Subcutaneous abdominal adipose tissue (tissue), 5 donors: ENCODE measurements around the gene RCBTB2.

Experiments used
- H3K27ac ChIP-seq: one replicate; pipeline ENCODE4 v1.7.0; 2013; ENCODE audit warnings: low read depth, mild to moderate bottlenecking, inconsistent platforms, low read length, moderate library complexity
- H3K27me3 ChIP-seq, 5 donors: one replicate each; pipeline ENCODE4 v1.7.0; 2013; ENCODE audit warnings: low read length in 5 of 5, inconsistent platforms in 1 of 5; ENCODE audit not compliant: control insufficient read depth in 5 of 5, insufficient read depth in 4 of 5
- H3K36me3 ChIP-seq, 5 donors: one replicate each; pipeline ENCODE4 v1.7.0; 2013; ENCODE audit warnings: low read length in 5 of 5; ENCODE audit not compliant: control insufficient read depth in 5 of 5, insufficient read depth in 5 of 5
- H3K4me1 ChIP-seq, 5 donors: one replicate each; pipeline ENCODE4 v1.7.0; 2013; ENCODE audit warnings: low read length in 5 of 5, mild to moderate bottlenecking in 3 of 5, moderate library complexity in 1 of 5; ENCODE audit not compliant: control insufficient read depth in 5 of 5, insufficient read depth in 5 of 5
- H3K4me3 ChIP-seq, 5 donors: one replicate each; pipeline ENCODE4 v1.7.0; 2013; ENCODE audit warnings: low read length in 5 of 5, low read depth in 1 of 5
- H3K9ac ChIP-seq, 5 donors: one replicate each; pipeline ENCODE4 v1.7.0; 2013; ENCODE audit warnings: low read length in 5 of 5, mild to moderate bottlenecking in 4 of 5, moderate library complexity in 3 of 5
- H3K9me3 ChIP-seq, 5 donors: one replicate each; pipeline ENCODE4 v1.7.0; 2013; ENCODE audit warnings: low read length in 5 of 5; ENCODE audit not compliant: control insufficient read depth in 5 of 5
- donor health status: healthy.
- donor health status: healthy.
- donor health status: healthy.
- donor health status: healthy.
- donor health status: healthy.

Gene RCBTB2

DNA sequence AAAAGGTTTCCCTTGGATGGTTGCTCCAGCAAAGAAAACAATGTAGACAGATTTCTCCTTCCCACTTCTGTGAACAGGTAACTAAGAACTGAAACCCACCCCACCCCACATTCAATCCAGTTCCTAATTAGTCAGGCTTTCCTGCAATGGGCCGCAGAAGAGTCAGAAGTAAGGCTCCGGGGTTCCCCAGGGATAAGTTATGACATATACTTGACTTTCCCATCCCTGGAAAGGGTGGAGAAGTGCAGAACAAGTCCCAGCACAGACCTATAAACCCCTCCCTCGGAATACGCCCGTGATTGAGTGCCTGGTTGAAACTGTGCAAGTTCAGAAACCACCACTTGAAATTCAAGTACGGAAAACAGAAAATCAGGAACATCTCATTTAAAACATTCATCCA is 24.9 kb downstream of the RCBTB2 start:
- Histone ChIP-seq H3K9me3 (no peaks in the 10 kb centered on the region), H3K4me1 (peaks cover 2 to 64% (median 23%) of the 10 kb centered on the region in 5 donors), H3K27ac (peak overlapping the region; percentile 80), H3K4me3 (no peak overlapping the region), H3K27me3 (no peaks in the 10 kb centered on the region), H3K9ac (no peak overlapping the region), H3K36me3 (peaks cover 2 to 15% (median 8%) of the 10 kb centered on the region in 5 donors)

DNA sequence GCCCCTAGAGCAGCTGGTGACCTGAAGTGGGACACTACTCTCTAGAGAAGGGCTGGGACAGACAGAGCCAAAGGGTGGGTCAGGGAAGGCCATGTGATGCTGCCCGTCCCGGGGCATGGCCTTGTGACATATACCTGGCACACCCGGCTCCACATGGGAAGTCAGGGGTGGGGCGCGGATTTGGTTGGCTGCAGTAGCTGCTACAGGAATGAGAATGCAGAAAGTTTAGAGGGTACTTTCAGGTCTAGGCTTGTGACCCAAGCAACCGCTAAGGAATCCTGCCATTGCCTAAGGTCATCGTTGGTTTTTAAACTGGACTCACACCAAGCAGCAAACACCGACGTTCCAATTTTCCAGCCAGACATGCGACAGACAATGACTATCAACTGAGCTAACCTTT is 25.9 kb downstream of the RCBTB2 start:
- Histone ChIP-seq H3K36me3 (peaks cover under 1 to 9% (median 3%) of the 10 kb centered on the region in 5 donors), H3K27me3 (no peaks in the 10 kb centered on the region), H3K27ac (peak overlapping the region; percentile 80), H3K4me1 (peaks cover 2 to 61% (median 23%) of the 10 kb centered on the region in 5 donors), H3K9me3 (no peaks in the 10 kb centered on the region), H3K4me3 (peak overlapping the region in 1 of 5 donors; percentile 32), H3K9ac (no peak overlapping the region)

DNA sequence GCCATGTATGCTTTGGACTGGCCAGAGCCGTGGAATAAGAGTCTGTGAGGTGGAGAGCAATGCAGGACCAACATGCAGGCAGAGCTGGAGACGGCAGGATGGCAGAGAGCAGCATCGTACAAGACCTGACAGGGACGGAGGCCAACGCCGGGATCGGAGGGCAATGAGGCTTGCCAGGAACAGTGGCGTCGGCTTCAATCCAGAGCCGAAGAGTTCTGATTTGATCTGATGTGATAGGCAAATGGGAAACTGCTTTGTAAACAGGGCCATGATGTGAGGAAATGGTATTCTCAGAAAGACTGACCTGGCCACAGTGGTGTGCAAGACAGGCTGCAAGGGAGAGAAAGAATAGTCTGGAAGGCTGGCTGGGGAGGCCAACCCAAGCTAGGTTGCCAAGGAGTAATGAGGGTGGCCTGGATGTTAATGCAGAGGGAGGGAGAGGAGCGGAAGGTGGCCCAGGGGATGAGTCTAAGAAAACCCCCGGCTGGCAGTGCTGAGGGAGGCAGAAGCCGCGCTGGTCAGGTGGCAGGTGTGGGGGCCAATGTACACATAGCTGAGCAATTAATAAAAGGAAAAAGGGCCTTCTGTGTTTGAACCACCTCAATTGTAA is 26.7 kb downstream of the RCBTB2 start:
- no peaks in the 10 kb centered on the region for H3K9me3 ChIP-seq
- peaks cover 0 to 9% (median 3%) of the 10 kb centered on the region in 5 donors for H3K36me3 ChIP-seq
- H3K27me3 ChIP-seq, result no peaks in the 10 kb centered on the region
- H3K27ac ChIP-seq, result peak overlapping the region; percentile 80
- peaks cover 2 to 55% (median 24%) of the 10 kb centered on the region in 5 donors for H3K4me1 ChIP-seq
- H3K4me3 ChIP-seq, result peak overlapping the region in 3 of 5 donors; percentile 12 to 32 (median 18)
- peak overlapping the region in 2 of 5 donors; percentile 38 to 57 for H3K9ac ChIP-seq

DNA sequence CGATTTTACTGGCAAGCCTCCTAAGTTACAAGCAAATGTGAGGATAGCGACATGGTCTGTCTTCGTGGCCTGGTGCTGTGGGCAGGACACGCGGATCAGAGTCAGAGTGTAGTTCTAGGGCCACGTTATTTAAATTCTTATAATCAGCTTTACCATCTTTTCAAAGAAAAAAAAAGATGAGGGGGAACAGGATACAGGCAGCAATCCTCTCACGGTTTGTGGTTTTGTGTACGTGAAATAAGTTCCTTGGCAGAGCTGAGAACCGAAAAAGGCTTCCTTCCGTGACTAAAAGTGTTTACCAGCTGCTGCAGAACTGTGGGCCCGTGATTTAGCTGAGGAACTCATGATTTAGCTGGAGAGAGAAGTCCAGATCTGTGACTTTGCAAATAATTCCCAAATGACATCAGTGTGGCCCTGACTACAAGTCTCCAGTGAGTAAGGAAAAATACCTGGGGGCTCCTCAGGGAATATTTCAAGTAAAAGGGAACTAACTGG is 27.2 kb downstream of the RCBTB2 start:
- Histone ChIP-seq H3K36me3 (peaks cover 0 to 13% (median 6%) of the 10 kb centered on the region in 5 donors), H3K27ac (peak overlapping the region; percentile 80), H3K27me3 (no peaks in the 10 kb centered on the region), H3K9me3 (no peaks in the 10 kb centered on the region), H3K4me3 (peak overlapping the region in 3 of 5 donors; percentile 12 to 32 (median 18)), H3K4me1 (peaks cover 2 to 58% (median 29%) of the 10 kb centered on the region in 5 donors), H3K9ac (peak overlapping the region in 3 of 5 donors; percentile 25 to 57 (median 56))

DNA sequence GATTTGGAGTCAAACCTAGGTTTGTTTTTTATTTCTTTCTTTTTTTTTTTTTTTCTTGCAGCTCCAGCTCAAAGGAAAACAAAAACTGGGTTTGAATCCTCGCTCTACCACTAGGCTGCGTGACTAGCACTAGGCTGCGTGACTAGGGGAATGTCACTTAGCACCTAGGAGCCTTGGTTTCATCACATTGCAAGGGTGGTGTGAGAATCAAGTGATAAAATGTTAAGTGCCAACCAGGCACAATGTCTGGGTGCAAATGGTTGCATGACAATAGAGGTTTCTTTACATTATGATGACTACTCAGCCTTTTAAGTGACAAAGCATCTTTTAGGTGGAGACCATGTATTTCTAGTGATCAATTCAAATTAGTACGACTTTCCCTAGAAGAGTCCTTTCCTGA is 27.9 kb downstream of the RCBTB2 start:
- Histone ChIP-seq H3K36me3 (peaks cover 0 to 14% (median 6%) of the 10 kb centered on the region in 5 donors), H3K9me3 (no peaks in the 10 kb centered on the region), H3K27ac (peak overlapping the region; percentile 80), H3K27me3 (no peaks in the 10 kb centered on the region), H3K4me1 (peaks cover 2 to 55% (median 30%) of the 10 kb centered on the region in 5 donors), H3K9ac (peak overlapping the region in 2 of 5 donors; percentile 7 to 25), H3K4me3 (no peak overlapping the region)

DNA sequence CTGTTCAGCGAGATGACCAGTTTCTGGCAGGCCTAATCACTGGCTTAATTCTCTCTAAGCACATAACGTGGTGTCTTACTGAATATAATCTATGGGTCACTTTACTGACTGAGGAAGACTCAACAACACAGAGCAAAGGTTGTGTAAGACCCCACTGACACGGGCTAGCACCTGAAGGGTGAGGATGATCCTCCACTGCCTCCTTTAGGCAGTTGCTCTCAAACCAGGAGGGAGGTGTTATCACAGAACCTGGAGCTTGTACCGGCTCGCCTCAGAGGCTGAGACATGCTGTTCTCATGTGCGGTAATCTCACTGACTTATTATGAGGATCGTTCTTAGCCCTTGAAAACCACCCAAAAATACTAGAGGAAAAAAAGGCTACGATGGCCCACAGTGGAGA is 28.3 kb downstream of the RCBTB2 start:
- Histone ChIP-seq H3K36me3 (peaks cover 0 to 17% (median 6%) of the 10 kb centered on the region in 5 donors), H3K27me3 (no peaks in the 10 kb centered on the region), H3K9ac (no peak overlapping the region), H3K4me1 (peaks cover 2 to 52% (median 27%) of the 10 kb centered on the region in 5 donors), H3K4me3 (no peak overlapping the region), H3K27ac (peak overlapping the region; percentile 80), H3K9me3 (no peaks in the 10 kb centered on the region)

DNA sequence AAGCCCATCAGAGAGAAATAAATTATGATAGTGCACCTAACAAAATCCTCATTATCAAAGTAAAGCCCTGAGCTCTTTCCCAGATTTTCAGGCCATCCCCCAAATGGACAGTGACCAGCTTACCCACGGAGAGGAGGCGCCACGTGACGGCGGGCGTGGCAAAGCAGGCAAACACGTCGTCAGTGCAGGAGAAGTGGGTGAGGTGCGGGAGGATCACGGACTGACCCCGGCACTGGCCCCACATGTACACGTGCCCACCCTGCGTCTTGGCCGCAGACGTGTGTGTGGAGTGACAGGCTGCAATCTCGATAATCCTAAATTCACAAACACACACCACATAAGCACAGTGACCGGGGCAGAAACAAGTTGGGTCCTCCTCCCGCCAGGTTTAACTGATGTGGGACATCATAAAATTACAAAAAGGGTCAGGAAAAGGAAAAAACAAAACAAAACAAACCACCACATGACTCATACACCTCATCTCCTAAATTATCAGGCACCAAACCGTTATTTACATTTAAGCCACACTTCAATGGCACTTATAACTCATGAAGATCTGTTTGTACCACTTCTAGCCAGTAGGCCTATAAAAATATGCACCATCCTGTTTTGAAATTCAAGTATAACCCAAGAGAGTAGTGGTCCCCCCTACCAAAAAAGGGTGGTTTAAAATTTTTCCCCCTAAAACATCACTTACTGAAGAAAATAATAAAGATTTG is 30.1 kb downstream of the RCBTB2 start:
- H3K36me3 ChIP-seq, result peaks cover 0 to 22% (median 10%) of the 10 kb centered on the region in 5 donors
- no peak overlapping the region for H3K4me3 ChIP-seq
- no peak overlapping the region for H3K27ac ChIP-seq
- no peaks in the 10 kb centered on the region for H3K9me3 ChIP-seq
- peaks cover 2 to 43% (median 27%) of the 10 kb centered on the region in 5 donors for H3K4me1 ChIP-seq
- no peak overlapping the region for H3K9ac ChIP-seq
- H3K27me3 ChIP-seq, result no peaks in the 10 kb centered on the region

DNA sequence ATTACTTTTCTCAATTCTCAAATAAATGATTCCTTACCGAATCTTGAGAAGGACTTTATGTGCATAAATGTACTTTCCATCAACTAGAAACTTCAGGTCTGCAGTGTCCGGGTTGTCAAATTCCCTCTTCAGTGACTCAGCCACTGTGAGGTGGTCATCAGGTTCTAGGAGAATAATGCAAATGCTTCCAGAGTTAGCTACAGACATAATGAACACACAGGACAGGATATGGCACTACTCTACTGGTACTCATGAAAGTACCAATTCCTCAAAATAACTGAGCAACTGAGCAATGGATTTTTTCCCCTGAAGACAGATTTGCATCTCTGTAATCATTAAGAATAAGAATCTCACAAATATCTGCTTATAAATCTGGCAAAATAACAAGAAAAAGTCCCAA is 31.2 kb downstream of the RCBTB2 start:
- no peaks in the 10 kb centered on the region for H3K9me3 ChIP-seq
- no peaks in the 10 kb centered on the region for H3K27me3 ChIP-seq
- peaks cover 2 to 39% (median 20%) of the 10 kb centered on the region in 5 donors for H3K4me1 ChIP-seq
- H3K27ac ChIP-seq, result no peak overlapping the region
- no peak overlapping the region for H3K4me3 ChIP-seq
- H3K9ac ChIP-seq, result no peak overlapping the region
- H3K36me3 ChIP-seq, result peaks cover 0 to 22% (median 10%) of the 10 kb centered on the region in 5 donors

DNA sequence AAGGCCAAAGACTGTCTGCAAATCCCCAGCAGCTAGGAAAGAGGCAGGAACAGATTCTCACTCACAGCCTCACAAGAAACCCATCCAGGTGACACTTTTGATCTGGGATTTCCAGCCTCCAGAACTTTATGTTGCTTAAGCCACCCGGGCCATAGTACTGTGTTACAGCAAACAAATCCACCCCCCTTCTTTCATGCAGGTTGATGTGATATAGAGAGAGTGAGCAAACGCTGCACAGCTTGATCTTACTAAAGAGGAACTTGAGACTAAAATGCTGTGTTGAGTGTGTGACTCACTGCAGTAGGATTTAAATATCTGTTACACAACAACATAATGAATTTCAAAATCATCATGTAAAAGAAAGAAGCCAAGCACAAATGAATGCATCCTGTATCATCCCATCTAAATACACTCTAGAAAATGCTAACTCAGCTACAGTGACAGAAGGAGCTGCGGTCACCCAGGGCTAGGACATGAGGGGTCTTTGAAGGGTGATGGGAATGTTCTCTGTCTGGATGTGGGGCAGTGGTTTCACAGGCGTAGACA is 32.2 kb downstream of the RCBTB2 start:
- no peak overlapping the region for H3K9ac ChIP-seq
- no peak overlapping the region for H3K4me3 ChIP-seq
- peaks cover 0 to 22% (median 10%) of the 10 kb centered on the region in 5 donors for H3K36me3 ChIP-seq
- H3K9me3 ChIP-seq, result no peaks in the 10 kb centered on the region
- peaks cover 0 to 33% (median 13%) of the 10 kb centered on the region in 5 donors for H3K4me1 ChIP-seq
- no peak overlapping the region for H3K27ac ChIP-seq
- no peaks in the 10 kb centered on the region for H3K27me3 ChIP-seq

DNA sequence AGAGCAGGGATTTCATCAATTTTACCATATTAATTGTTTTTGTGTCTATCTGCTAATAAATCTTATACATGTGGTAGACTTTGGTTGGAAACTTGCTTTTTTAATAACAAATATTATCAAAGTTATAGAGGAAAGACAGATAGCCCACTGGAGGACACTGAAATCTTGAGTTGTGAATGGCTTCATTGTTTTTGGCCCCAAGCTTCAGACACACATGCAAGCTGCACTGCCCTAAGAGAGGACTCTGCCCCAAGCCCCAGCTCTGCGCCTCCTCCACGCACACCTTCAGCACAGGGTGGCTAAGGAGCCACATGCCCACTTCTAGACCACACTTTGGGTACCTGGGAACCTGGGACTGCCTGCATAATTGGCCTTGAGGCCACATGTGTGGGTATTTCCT is 35.2 kb downstream of the RCBTB2 start:
- Histone ChIP-seq H3K9ac (no peak overlapping the region), H3K27me3 (no peaks in the 10 kb centered on the region), H3K9me3 (no peaks in the 10 kb centered on the region), H3K4me1 (peaks cover 0 to 40% (median 26%) of the 10 kb centered on the region in 5 donors), H3K27ac (no peak overlapping the region), H3K4me3 (no peak overlapping the region), H3K36me3 (peaks cover 0 to 22% (median 10%) of the 10 kb centered on the region in 5 donors)
